ENCODE results near the gene ZNF697. TPM values are rescaled to one million over a fixed set of nuclear protein-coding genes. Genes with fewer than 3 reads are reported as not detected.

Gene ZNF697
- total RNA-seq, 4 donors from 2014 or later: 0.34 to 3.3 (median 1.4) TPM

DNA sequence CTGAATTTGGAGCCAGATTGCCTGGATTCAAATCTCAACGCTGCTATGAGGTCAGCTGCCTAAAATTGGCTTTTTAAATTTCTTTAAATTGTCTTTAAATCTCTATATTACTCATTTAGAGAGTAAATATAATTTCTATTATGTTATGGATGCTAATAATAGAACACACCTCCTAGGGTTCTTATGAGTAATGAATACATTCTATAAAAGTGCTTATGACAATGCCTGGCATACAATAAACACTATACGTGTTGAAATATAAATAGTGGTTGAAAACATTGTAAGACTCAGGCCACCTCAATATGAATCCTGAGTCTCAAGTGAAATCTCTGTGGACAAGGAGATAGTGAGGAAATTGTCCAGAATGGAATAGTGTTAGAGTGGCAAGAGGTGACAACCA, 32.7 kb upstream of the ZNF697 start:
- TF ChIP-seq POLR2A (IDR thresholded peaks at IDR 0.05): no peak
- TF ChIP-seq, protein P1, sequence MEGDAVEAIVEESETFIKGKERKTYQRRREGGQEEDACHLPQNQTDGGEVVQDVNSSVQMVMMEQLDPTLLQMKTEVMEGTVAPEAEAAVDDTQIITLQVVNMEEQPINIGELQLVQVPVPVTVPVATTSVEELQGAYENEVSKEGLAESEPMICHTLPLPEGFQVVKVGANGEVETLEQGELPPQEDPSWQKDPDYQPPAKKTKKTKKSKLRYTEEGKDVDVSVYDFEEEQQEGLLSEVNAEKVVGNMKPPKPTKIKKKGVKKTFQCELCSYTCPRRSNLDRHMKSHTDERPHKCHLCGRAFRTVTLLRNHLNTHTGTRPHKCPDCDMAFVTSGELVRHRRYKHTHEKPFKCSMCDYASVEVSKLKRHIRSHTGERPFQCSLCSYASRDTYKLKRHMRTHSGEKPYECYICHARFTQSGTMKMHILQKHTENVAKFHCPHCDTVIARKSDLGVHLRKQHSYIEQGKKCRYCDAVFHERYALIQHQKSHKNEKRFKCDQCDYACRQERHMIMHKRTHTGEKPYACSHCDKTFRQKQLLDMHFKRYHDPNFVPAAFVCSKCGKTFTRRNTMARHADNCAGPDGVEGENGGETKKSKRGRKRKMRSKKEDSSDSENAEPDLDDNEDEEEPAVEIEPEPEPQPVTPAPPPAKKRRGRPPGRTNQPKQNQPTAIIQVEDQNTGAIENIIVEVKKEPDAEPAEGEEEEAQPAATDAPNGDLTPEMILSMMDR (IDR thresholded peaks at IDR 0.05): no peak
- H3K27ac ChIP-seq: no peak overlapping the region
- no peaks in the 10 kb centered on the region for H3K27me3 ChIP-seq
- no peaks in the 10 kb centered on the region for H3K36me3 ChIP-seq
- DNase-seq: no peak
- H3K4me3 ChIP-seq: no peak overlapping the region
- intact Hi-C loops (cut with DNase I): no loop called here
- WGBS, 2 donors: 36 to 43% methylated on average over 2 of the region's 2 CpGs
- H3K4me1 ChIP-seq: peaks cover 0 to 21% (median 3%) of the 10 kb centered on the region in 3 donors
- H3K9me3 ChIP-seq: no peaks in the 10 kb centered on the region

- Histone ChIP-seq H3K36me3 (no peaks in the 10 kb centered on the region), H3K27ac (no peak overlapping the region), H3K9me3 (no peaks in the 10 kb centered on the region), H3K4me3 (no peak overlapping the region), H3K27me3 (no peaks in the 10 kb centered on the region), H3K4me1 (peaks cover 2 to 23% (median 5%) of the 10 kb centered on the region in 3 donors)
- WGBS, 2 donors: 89 to 93% methylated on average over 3 of the region's 3 CpGs
- intact Hi-C loops (cut with DNase I): no loop called here
- DNase-seq: no peak
- no peak for TF ChIP-seq POLR2A (IDR thresholded peaks at IDR 0.05)
- TF ChIP-seq, protein P1 (IDR thresholded peaks at IDR 0.05): no peak
These were observed 32.1 kb upstream of the ZNF697 start for GRCh38 chr1:119680193-119680592.

DNA sequence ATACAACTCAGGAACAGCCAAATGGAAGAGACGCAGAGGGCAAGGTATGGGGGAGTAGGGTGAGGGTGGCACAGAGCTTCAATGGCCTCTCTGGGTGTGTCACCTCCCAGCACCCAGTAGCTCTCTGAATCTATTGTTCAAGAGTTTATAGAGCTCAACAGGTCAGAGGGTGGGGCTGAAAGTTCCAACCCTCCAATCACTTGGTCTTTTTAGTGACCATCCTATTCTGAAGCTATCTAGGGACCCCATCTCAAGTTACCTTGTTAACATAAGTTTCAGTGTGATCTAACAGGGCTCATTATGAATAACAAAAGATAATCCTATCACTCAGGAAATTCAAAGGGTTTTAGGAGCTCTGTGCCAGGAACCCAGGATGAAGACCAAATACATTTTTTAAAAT, 31.2 kb upstream of the ZNF697 start:
- 90 to 100% methylated on average over 1 of the region's 1 CpG for WGBS, 2 donors
- TF ChIP-seq, protein P1 (IDR thresholded peaks at IDR 0.05): no peak
- no peak for TF ChIP-seq POLR2A (IDR thresholded peaks at IDR 0.05)
- Histone ChIP-seq H3K27me3 (no peaks in the 10 kb centered on the region), H3K9me3 (no peaks in the 10 kb centered on the region), H3K36me3 (no peaks in the 10 kb centered on the region), H3K4me3 (no peak overlapping the region), H3K27ac (no peak overlapping the region), H3K4me1 (peaks cover 5 to 30% (median 5%) of the 10 kb centered on the region in 3 donors)
- intact Hi-C loops (cut with DNase I): no loop called here
- DNase-seq: no peak

DNA sequence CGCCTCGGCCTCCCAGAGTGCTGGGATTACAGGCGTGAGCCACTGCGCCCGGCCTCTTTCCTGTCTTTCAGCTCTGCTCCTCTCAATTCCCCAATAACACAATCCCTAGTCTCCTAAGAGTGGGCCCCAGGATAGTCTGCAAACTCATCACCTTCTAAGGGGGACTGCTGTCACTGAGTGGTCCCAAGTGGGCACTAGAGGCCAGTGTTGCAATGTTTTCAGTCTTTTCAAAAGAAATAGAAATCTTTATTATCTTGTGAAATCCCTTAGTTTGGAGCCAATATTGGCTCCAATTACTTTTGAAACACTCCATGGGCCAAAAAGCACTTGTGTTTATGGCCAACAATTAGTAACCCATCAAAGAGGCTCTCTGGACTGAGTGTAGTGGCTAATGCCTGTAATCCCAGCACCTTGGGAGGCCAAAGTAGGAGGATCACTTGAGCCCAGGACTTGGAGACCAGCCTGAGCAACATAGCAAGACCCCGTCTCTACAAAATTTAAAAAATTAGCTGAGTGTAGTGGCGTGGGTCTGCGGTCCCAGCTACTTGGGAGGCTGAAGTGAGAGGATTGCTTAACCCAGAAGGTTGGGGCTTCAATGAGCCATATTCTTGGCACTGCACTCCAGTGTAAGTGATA, 28.6 kb upstream of the ZNF697 start:
- H3K27ac ChIP-seq: no peak overlapping the region
- TF ChIP-seq, protein P1 (IDR thresholded peaks at IDR 0.05): no peak
- TF ChIP-seq POLR2A (IDR thresholded peaks at IDR 0.05): no peak

GRCh38 chr1:119675349-119676345, 27.6 kb upstream of the ZNF697 start:
- no peak for DNase-seq
- WGBS, 2 donors: 13% methylated on average over 15 to 16 of the region's 16 CpGs
- intact Hi-C loops (cut with DNase I): no loop called here
- Histone ChIP-seq H3K27ac (peak overlapping the region in 3 of 4 donors; percentile 57 to 78 (median 66)), H3K4me1 (peaks cover 5 to 24% (median 8%) of the 10 kb centered on the region in 3 donors), H3K9me3 (no peaks in the 10 kb centered on the region), H3K36me3 (no peaks in the 10 kb centered on the region), H3K27me3 (no peaks in the 10 kb centered on the region), H3K4me3 (peak overlapping the region; percentile 5 to 66 (median 39))
- TF ChIP-seq, protein P1 (IDR thresholded peaks at IDR 0.05): peak; percentile 73 to 84 (median 82)
- TF ChIP-seq POLR2A (IDR thresholded peaks at IDR 0.05): no peak

More for the DNA sequence above, 28.6 kb upstream of the ZNF697 start:
- Histone ChIP-seq H3K27me3 (no peaks in the 10 kb centered on the region), H3K9me3 (no peaks in the 10 kb centered on the region), H3K4me1 (peaks cover 5 to 24% (median 8%) of the 10 kb centered on the region in 3 donors), H3K4me3 (no peak overlapping the region), H3K36me3 (no peaks in the 10 kb centered on the region)
- intact Hi-C loops (cut with DNase I): no loop called here
- no peak for DNase-seq
- WGBS, 2 donors: 78 to 80% methylated on average over 8 of the region's 8 CpGs

Measured in esophagus squamous epithelium (tissue), 5 donors.